H1 (cell line): Measurements from ENCODE around the gene CBARP. TPM values are rescaled to one million over a fixed set of nuclear protein-coding genes. Genes with fewer than 3 reads are reported as not detected.

Source experiments
- ATF2 ChIP-seq: IDR thresholded peaks from 2 replicates; pipeline ENCODE4 v1.6.1; 2012; ENCODE audit warnings: low read length, inconsistent platforms
- CBX5 ChIP-seq: fragments of 300-800, 300-1000 bp; sonication (generic); IDR thresholded peaks from 2 replicates; pipeline ENCODE4 v1.7.1; 2016; ENCODE audit warnings: antibody characterized with exemption, low read length, low read depth
- CTCF ChIP-seq, 3 experiments: IDR thresholded peaks; 1 replicate in 2 of 3; 2 replicates in 1 of 3; pipeline versions ENCODE4 v1.5.1 to v1.6.1; 2011; ENCODE audit warnings: low read length in 3 of 3, mild to moderate bottlenecking in 3 of 3, inconsistent platforms in 2 of 3, low read depth in 1 of 3, moderate library complexity in 1 of 3; ENCODE audit not compliant: insufficient read depth in 1 of 3; ENCODE audit errors: control extremely low read depth in 1 of 3
- E2F6 ChIP-seq: IDR thresholded peaks from 2 replicates; pipeline ENCODE4 v1.6.1; 2012; ENCODE audit warnings: inconsistent platforms
- FOSL1 ChIP-seq: IDR thresholded peaks from 2 replicates; pipeline ENCODE4 v1.6.1; 2011; ENCODE audit warnings: mild to moderate bottlenecking, low read depth, low read length, moderate library complexity; ENCODE audit not compliant: insufficient read depth
- KDM5A ChIP-seq: fragments of 200-600 bp; IDR thresholded peaks from 2 replicates; pipeline ENCODE4 v1.7.1; 2012; ENCODE audit warnings: mild to moderate bottlenecking, low read length, inconsistent platforms, mixed read lengths
- MAX ChIP-seq: IDR thresholded peaks from 2 replicates; pipeline ENCODE4 v1.6.1; 2012; ENCODE audit warnings: inconsistent platforms
- NANOG ChIP-seq: IDR thresholded peaks from 2 replicates; pipeline ENCODE4 v1.6.1; 2011; ENCODE audit warnings: low read length, low read depth, mild to moderate bottlenecking, inconsistent platforms; ENCODE audit not compliant: insufficient read depth, poor library complexity, severe bottlenecking
- PHF8 ChIP-seq: fragments of 200-600 bp; sonication (generic); conservative IDR thresholded peaks from 2 replicates; pipeline ENCODE4 v1.7.1; 2012; ENCODE audit warnings: low read depth, mild to moderate bottlenecking, inconsistent platforms, low read length, moderate library complexity
- POLR2AphosphoS5 ChIP-seq: IDR thresholded peaks from 2 replicates; pipeline ENCODE4 v1.6.1; 2011; ENCODE audit warnings: low read depth, low read length
- RAD21 ChIP-seq, 2 experiments: IDR thresholded peaks in 1 of 2; conservative IDR thresholded peaks in 1 of 2; 2 replicates each; pipeline ENCODE4 v1.6.1; 2011; ENCODE audit warnings: low read depth in 2 of 2, low read length in 2 of 2, improper control_type of control experiment in 1 of 2, inconsistent platforms in 1 of 2, mild to moderate bottlenecking in 1 of 2, moderate library complexity in 1 of 2
- RBBP5 ChIP-seq: IDR thresholded peaks from 2 replicates; pipeline ENCODE4 v1.7.1; 2012; ENCODE audit warnings: low read depth, mild to moderate bottlenecking, inconsistent platforms, low read length, moderate library complexity, borderline replicate concordance
- RFX5 ChIP-seq: IDR thresholded peaks from 2 replicates; pipeline ENCODE4 v1.6.1; 2011; ENCODE audit warnings: low read depth, low read length, improper control_type of control experiment, borderline replicate concordance
- SAP30 ChIP-seq: fragments of 300-600 bp; sonication (generic); IDR thresholded peaks from 2 replicates; pipeline ENCODE4 v1.7.1; 2012; ENCODE audit warnings: low read length, moderate library complexity, mild to moderate bottlenecking, inconsistent platforms; ENCODE audit not compliant: insufficient read depth, insufficient replicate concordance
- SIN3A ChIP-seq, 2 experiments: IDR thresholded peaks in 1 of 2; conservative IDR thresholded peaks in 1 of 2; 2 replicates each; pipeline ENCODE4 v1.6.1; 2011 to 2012; ENCODE audit warnings: low read length in 2 of 2, improper control_type of control experiment in 1 of 2, low read depth in 1 of 2, mild to moderate bottlenecking in 1 of 2
- SIX5 ChIP-seq: IDR thresholded peaks from 2 replicates; pipeline ENCODE4 v1.6.1; 2011; ENCODE audit warnings: mild to moderate bottlenecking, low read depth, low read length
- TAF1 ChIP-seq: IDR thresholded peaks from 2 replicates; pipeline ENCODE4 v1.6.1; 2011; ENCODE audit warnings: mild to moderate bottlenecking, low read depth, low read length
- TAF7 ChIP-seq: optimal IDR thresholded peaks from 2 replicates; pipeline ENCODE3; 2011; ENCODE audit warnings: low read depth, mild to moderate bottlenecking, inconsistent platforms, low read length, moderate library complexity, borderline replicate concordance
- polyA plus RNA-seq, 7 experiments: library from polyadenylated mRNA; depleted of rRNA in 3 of 7; stranded (reverse) in 5 of 7; unstranded in 2 of 7; fragments of >200 nt in 5 of 7; fragments of 200-250 nt in 2 of 7; gene quantifications; 1 replicate in 5 of 7; 2 replicates in 1 of 7; 4 replicates in 1 of 7; pipeline versions ENCODE4 v1.2.1 to v1.2.3, GENCODE V29; 2011 to 2013; ENCODE audit warnings: missing spikeins in 2 of 7, mixed read lengths in 2 of 7
- total RNA-seq: library from RNA; stranded (reverse); fragmentation: NEBNext Ultra II Directional; extraction: Animal tissue kit (Norgen Biotek cat#: 25700); gene quantifications from 2 replicates; pipeline ENCODE4 v1.2.1, GENCODE V29; 2021

The CBARP gene
- total and polyA plus RNA-seq, 2 of the 8 experiments (the other 6 are each of a cell fraction or from before 2014, with no cell fraction given) = 4.9 to 14.7 TPM

GRCh38 chr19:1266916-1267476 lies 29.2 kb upstream of the CBARP start (continued):
- peak in 1 of 2 experiments; percentile 69; a peak in 1 of 4 replicates for TF ChIP-seq SIN3A (conservative IDR thresholded peaks at IDR 0.05 in 1 of 2, IDR thresholded peaks at IDR 0.05 in 1 of 2; ENCODE audit: low read depth in 1 of 2, low read length in 2 of 2)
- TF ChIP-seq MAX = peak; percentile 75
- peak; percentile 55 to 75 for TF ChIP-seq RAD21 (IDR thresholded peaks at IDR 0.05 in 1 of 2, conservative IDR thresholded peaks at IDR 0.05 in 1 of 2; ENCODE audit: low read depth in 2 of 2, low read length in 2 of 2)
- TF ChIP-seq KDM5A = no peak
- TF ChIP-seq SAP30 = no peak
- TF ChIP-seq CTCF (IDR thresholded peaks at IDR 0.05; ENCODE audit: control extremely low read depth in 1 of 3, insufficient read depth in 1 of 3, low read depth in 1 of 3, low read length in 3 of 3) = peak; percentile 89 to 97 (median 96)
- no peak for TF ChIP-seq PHF8
- no peak for TF ChIP-seq POLR2AphosphoS5
- TF ChIP-seq NANOG = no peak
- no peak for TF ChIP-seq FOSL1
- TF ChIP-seq TAF1 = no peak
- TF ChIP-seq E2F6 = no peak
- TF ChIP-seq CBX5 = no peak
- TF ChIP-seq SIX5 = no peak
- TF ChIP-seq RFX5 = no peak
- no peak for TF ChIP-seq TAF7
- TF ChIP-seq ATF2 = no peak
- no peak for TF ChIP-seq RBBP5
